ENCODE measurements around the gene GNB1L.

GRCh38 chr22:19865141-19865829 lies 10.6 kb upstream of the GNB1L start:
- TF ChIP-seq POLR2AphosphoS5 (IDR thresholded peaks at IDR 0.05), result no peak
- TF ChIP-seq CTCF (IDR thresholded peaks at IDR 0.05), result no peak
- TF ChIP-seq POLR2A (IDR thresholded peaks at IDR 0.05), result no peak
- TF ChIP-seq EP300 (IDR thresholded peaks at IDR 0.05), result no peak
